BE2C (cell line): ENCODE results near the gene CPEB3.
"Not testable (repeated sequence)": the region's sequence is repeated elsewhere in the genome, so short reads cannot be mapped to it uniquely, and the experiment has no call there.

ENCODE experiments used
- DNase-seq: peaks from one replicate; pipeline ENCODE4 v3.0.0-alpha.2; 2020
- H3K27me3 ChIP-seq: fragments of 250-450 bp; sonication (Bioruptor Pico); 2 replicates; pipeline ENCODE4 v1.5.1; 2020; ENCODE audit warnings: mild to moderate bottlenecking
- H3K36me3 ChIP-seq: fragments of 250-450 bp; sonication (Bioruptor Pico); 2 replicates; pipeline ENCODE4 v1.5.1; 2020; ENCODE audit warnings: mild to moderate bottlenecking
- H3K4me1 ChIP-seq: fragments of 250-450 bp; sonication (Bioruptor Pico); 2 replicates; pipeline ENCODE4 v1.5.1; 2020
- H3K4me3 ChIP-seq: 2 replicates; pipeline ENCODE4 v1.5.1; 2011; ENCODE audit warnings: low read depth, low read length
- H3K9me3 ChIP-seq: fragments of 250-450 bp; sonication (Bioruptor Pico); 2 replicates; pipeline ENCODE4 v1.5.1; 2020
- TF ChIP-seq, protein P1 (sequence below): IDR thresholded peaks from 2 replicates; pipeline ENCODE4 v1.5.1; 2012; ENCODE audit warnings: mild to moderate bottlenecking, low read depth, low read length

Gene CPEB3

DNA sequence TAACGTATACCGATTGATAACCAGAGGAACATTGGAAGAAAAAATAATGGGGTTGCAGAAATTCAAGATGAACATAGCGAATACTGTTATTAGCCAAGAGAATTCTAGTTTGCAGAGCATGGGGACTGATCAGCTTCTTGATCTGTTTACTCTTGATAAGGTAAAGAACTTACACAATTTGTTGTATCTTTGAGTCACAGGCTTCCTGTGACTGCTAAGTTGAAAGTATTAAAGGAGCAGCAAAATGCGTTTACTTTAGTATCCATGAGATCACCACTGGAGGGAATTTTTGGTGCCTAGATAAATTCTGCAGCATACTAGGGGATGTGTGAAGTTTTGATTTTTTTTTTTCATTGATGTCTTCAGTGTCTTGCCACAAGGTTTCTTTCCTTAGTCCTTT is 263.7 kb downstream of the CPEB3 start:
- TF ChIP-seq, protein P1, sequence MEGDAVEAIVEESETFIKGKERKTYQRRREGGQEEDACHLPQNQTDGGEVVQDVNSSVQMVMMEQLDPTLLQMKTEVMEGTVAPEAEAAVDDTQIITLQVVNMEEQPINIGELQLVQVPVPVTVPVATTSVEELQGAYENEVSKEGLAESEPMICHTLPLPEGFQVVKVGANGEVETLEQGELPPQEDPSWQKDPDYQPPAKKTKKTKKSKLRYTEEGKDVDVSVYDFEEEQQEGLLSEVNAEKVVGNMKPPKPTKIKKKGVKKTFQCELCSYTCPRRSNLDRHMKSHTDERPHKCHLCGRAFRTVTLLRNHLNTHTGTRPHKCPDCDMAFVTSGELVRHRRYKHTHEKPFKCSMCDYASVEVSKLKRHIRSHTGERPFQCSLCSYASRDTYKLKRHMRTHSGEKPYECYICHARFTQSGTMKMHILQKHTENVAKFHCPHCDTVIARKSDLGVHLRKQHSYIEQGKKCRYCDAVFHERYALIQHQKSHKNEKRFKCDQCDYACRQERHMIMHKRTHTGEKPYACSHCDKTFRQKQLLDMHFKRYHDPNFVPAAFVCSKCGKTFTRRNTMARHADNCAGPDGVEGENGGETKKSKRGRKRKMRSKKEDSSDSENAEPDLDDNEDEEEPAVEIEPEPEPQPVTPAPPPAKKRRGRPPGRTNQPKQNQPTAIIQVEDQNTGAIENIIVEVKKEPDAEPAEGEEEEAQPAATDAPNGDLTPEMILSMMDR = no peak
- no peaks in the 10 kb centered on the region for H3K4me1 ChIP-seq
- H3K4me3 ChIP-seq = no peak overlapping the region
- H3K36me3 ChIP-seq = peaks cover 53% of the 10 kb centered on the region
- no peaks in the 10 kb centered on the region for H3K27me3 ChIP-seq
- DNase-seq = no peak
- H3K9me3 ChIP-seq = no peaks in the 10 kb centered on the region

DNA sequence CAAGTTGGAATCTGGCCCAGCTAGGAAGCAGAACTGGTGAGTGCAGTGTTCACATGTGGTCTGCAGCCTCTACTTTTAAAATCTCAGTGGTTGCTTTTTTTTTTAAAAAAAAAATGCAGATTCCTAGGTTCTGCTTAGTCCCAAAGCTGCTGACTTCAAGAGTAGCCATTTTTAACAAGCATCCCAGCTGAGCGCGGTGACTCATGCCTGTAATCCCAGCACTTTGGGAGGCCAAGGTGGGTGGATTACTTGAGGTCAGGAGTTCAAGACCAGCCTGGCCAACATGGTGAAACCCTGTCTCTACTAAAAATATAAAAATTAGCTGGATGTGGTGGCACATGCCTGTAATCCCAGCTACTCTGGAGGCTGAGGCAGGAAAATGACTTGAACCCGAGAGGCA is 265.5 kb downstream of the CPEB3 start:
- not testable (repeated sequence) for H3K4me3 ChIP-seq, H3K9me3 ChIP-seq, H3K27me3 ChIP-seq, DNase-seq, H3K4me1 ChIP-seq
- H3K36me3 ChIP-seq = peaks cover 53% of the 10 kb centered on the region

DNA sequence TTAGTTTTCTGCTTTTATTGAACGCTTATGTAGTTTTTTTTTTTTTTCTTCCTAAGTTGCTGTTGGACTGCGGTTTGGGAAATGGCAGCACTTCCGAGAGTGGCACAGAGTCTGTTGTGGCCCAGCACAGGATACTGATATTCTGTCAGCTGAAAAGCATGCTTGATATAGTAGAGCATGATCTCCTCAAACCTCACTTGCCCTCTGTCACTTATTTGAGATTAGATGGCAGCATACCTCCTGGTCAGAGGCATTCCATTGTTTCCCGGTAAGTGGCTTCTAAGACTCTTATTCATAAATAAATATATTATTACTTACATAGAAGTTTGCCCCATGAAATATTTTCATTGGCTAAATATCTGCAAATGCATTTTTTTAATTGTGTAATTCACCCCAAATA is 266.2 kb downstream of the CPEB3 start:
- DNase-seq = no peak
- TF ChIP-seq, protein P1 = no peak
- Histone ChIP-seq H3K36me3 (peaks cover 48% of the 10 kb centered on the region), H3K4me1 (no peaks in the 10 kb centered on the region), H3K9me3 (no peaks in the 10 kb centered on the region), H3K27me3 (no peaks in the 10 kb centered on the region), H3K4me3 (no peak overlapping the region)

DNA sequence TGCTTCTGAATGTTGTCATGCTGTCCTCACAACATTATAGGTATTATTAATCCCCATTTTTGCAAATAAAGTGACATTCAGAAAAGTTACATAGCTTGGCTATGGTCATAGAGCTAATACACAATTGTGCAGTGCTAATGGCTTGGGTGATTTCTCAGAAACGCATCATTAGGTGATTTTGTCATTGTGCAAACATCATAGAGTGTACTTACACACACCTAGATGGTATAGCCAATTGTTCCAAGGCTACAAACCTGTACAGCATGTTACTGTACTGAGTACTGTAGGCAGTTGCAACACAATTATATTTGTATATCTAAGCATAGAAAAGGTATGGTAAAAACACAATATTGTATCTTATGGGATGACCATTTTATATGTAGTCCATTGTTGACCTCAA is 276.3 kb downstream of the CPEB3 start:
- no peaks in the 10 kb centered on the region for H3K4me1 ChIP-seq
- TF ChIP-seq, protein P1 = no peak
- no peak for DNase-seq
- H3K36me3 ChIP-seq = peaks cover 36% of the 10 kb centered on the region
- H3K9me3 ChIP-seq = no peaks in the 10 kb centered on the region
- no peak overlapping the region for H3K4me3 ChIP-seq
- no peaks in the 10 kb centered on the region for H3K27me3 ChIP-seq

- no peak for DNase-seq
- Histone ChIP-seq H3K4me3 (no peak overlapping the region), H3K27me3 (no peaks in the 10 kb centered on the region), H3K9me3 (no peaks in the 10 kb centered on the region), H3K36me3 (peaks cover 19% of the 10 kb centered on the region), H3K4me1 (no peaks in the 10 kb centered on the region)
- TF ChIP-seq, protein P1 = no peak
Measured at GRCh38 chr10:92011560-92012214, 279.2 kb downstream of the CPEB3 start.

- peaks cover 19% of the 10 kb centered on the region for H3K36me3 ChIP-seq
- no peak overlapping the region for H3K4me3 ChIP-seq
- DNase-seq = no peak
- H3K4me1 ChIP-seq = no peaks in the 10 kb centered on the region
- H3K9me3 ChIP-seq = no peaks in the 10 kb centered on the region
- TF ChIP-seq, protein P1 = no peak
- H3K27me3 ChIP-seq = no peaks in the 10 kb centered on the region
Measured at GRCh38 chr10:92010047-92010735, 280.7 kb downstream of the CPEB3 start.
